Measurements from ENCODE around the gene G2E3. TPM values are rescaled to one million over a fixed set of nuclear protein-coding genes. Genes with fewer than 3 reads are reported as not detected.

Gene G2E3
- total RNA-seq, 2 donors from 2014 or later: 4.2 to 4.5 TPM

GRCh38 chr14:30614155-30614554 is 55.2 kb downstream of the G2E3 start:
- Histone ChIP-seq H3K4me1 (no peaks in the 10 kb centered on the region), H3K36me3 (no peaks in the 10 kb centered on the region)

GRCh38 chr14:30620178-30620577 is 61.2 kb downstream of the G2E3 start:
- Histone ChIP-seq H3K9me3 (no peaks in the 10 kb centered on the region), H3K4me1 (peaks cover 0 to 29% of the 10 kb centered on the region in 2 donors), H3K36me3 (no peaks in the 10 kb centered on the region), H3K27me3 (no peaks in the 10 kb centered on the region), H3K4me3 (no peak overlapping the region), H3K27ac (no peak overlapping the region)
- no peak for DNase-seq (ENCODE audit: low spot score)
- TF ChIP-seq CTCF (IDR thresholded peaks at IDR 0.05): no peak

More at GRCh38 chr14:30614155-30614554, 55.2 kb downstream of the G2E3 start:
- Histone ChIP-seq H3K27me3 (no peaks in the 10 kb centered on the region), H3K9me3 (no peaks in the 10 kb centered on the region), H3K27ac (no peak overlapping the region), H3K4me3 (no peak overlapping the region)
- DNase-seq (ENCODE audit: low spot score): no peak
- TF ChIP-seq CTCF (IDR thresholded peaks at IDR 0.05): no peak

- H3K27me3 ChIP-seq: no peaks in the 10 kb centered on the region
- H3K36me3 ChIP-seq: no peaks in the 10 kb centered on the region
- DNase-seq (ENCODE audit: low spot score): no peak
- H3K27ac ChIP-seq: peak overlapping the region; percentile 86
- no peak for TF ChIP-seq CTCF (IDR thresholded peaks at IDR 0.05)
- H3K4me3 ChIP-seq: peak overlapping the region; percentile 81 to 84
- H3K4me1 ChIP-seq: peaks cover 0 to 42% of the 10 kb centered on the region in 2 donors
- H3K9me3 ChIP-seq: no peaks in the 10 kb centered on the region
Measured at GRCh38 chr14:30621354-30621939, 62.5 kb downstream of the G2E3 start.

- DNase-seq (ENCODE audit: low spot score): peak; percentile 92
- no peaks in the 10 kb centered on the region for H3K36me3 ChIP-seq
- peaks cover 0 to 43% of the 10 kb centered on the region in 2 donors for H3K4me1 ChIP-seq
- no peak for TF ChIP-seq CTCF (IDR thresholded peaks at IDR 0.05)
- peak within 1 kb of the TSS; percentile 81 to 84 for H3K4me3 ChIP-seq
- peak within 1 kb of the TSS; percentile 86 for H3K27ac ChIP-seq
- H3K9me3 ChIP-seq: no peaks in the 10 kb centered on the region
- H3K27me3 ChIP-seq: no peaks in the 10 kb centered on the region
Measured at GRCh38 chr14:30621940-30622830, 63.2 kb downstream of the G2E3 start, which contains the start of gene SCFD1. SCFD1 (plus strand) TSS chr14:30622319; CDS start chr14:30622339, 20 bp downstream.

- no peak for DNase-seq (ENCODE audit: low spot score)
- Histone ChIP-seq H3K9me3 (no peaks in the 10 kb centered on the region), H3K4me1 (peaks cover 0 to 43% of the 10 kb centered on the region in 2 donors), H3K27me3 (no peaks in the 10 kb centered on the region), H3K36me3 (no peaks in the 10 kb centered on the region), H3K4me3 (peak overlapping the region; percentile 81 to 84), H3K27ac (no peak overlapping the region)
- no peak for TF ChIP-seq CTCF (IDR thresholded peaks at IDR 0.05)
Measured at GRCh38 chr14:30623412-30624131, 64.6 kb downstream of the G2E3 start.

Data from right atrium auricular region (tissue), 2 donors.